Endodermal cell (in vitro differentiated cells): ENCODE measurements around the gene TRPM6. TPM values are rescaled to one million over a fixed set of nuclear protein-coding genes. Genes with fewer than 3 reads are reported as not detected.

Source experiments
- DNase-seq: peaks from one replicate; pipeline ENCODE4 v3.0.0-alpha.2; 2017
- H3K27ac ChIP-seq: 2 replicates; pipeline ENCODE4 v1.5.1; 2013; ENCODE audit warnings: mild to moderate bottlenecking, low read depth, low read length, moderate library complexity
- H3K27me3 ChIP-seq: 2 replicates; pipeline ENCODE4 v1.6.1; 2013; ENCODE audit warnings: mild to moderate bottlenecking, low read length, moderate library complexity; ENCODE audit not compliant: insufficient read depth, control insufficient read depth, poor library complexity, severe bottlenecking
- H3K36me3 ChIP-seq: 2 replicates; pipeline ENCODE4 v1.7.0; 2013; ENCODE audit warnings: mild to moderate bottlenecking, low read length, moderate library complexity; ENCODE audit not compliant: control insufficient read depth, insufficient read depth
- H3K4me1 ChIP-seq: one replicate; pipeline ENCODE4 v1.7.0; 2013; ENCODE audit warnings: low read length; ENCODE audit not compliant: control insufficient read depth, insufficient read depth
- H3K4me3 ChIP-seq: 2 replicates; pipeline ENCODE4 v1.5.1; 2013; ENCODE audit warnings: mild to moderate bottlenecking, low read length, moderate library complexity
- H3K9ac ChIP-seq: 2 replicates; pipeline ENCODE4 v1.6.1; 2013; ENCODE audit warnings: mild to moderate bottlenecking, low read length, moderate library complexity; ENCODE audit not compliant: poor library complexity, severe bottlenecking; ENCODE audit errors: extremely low read depth
- H3K9me3 ChIP-seq: 2 replicates; pipeline ENCODE4 v1.6.1; 2013; ENCODE audit warnings: mild to moderate bottlenecking, low read length, moderate library complexity; ENCODE audit not compliant: control insufficient read depth
- H3K27ac Mint-ChIP-seq: 2 replicates; pipeline ENCODE4 v1.8.0; 2020; ENCODE audit warnings: mixed read lengths
- H3K27me3 Mint-ChIP-seq: 2 replicates; pipeline ENCODE4 v1.8.0; 2021; ENCODE audit warnings: mild to moderate bottlenecking, mixed read lengths; ENCODE audit not compliant: insufficient read depth
- H3K36me3 Mint-ChIP-seq: 2 replicates; pipeline ENCODE4 v1.8.0; 2020; ENCODE audit warnings: low read depth, mixed read lengths
- H3K4me1 Mint-ChIP-seq: 2 replicates; pipeline ENCODE4 v1.8.0; 2020; ENCODE audit warnings: mixed read lengths
- H3K4me3 Mint-ChIP-seq: 2 replicates; pipeline ENCODE4 v1.8.0; 2020; ENCODE audit warnings: mild to moderate bottlenecking, moderate library complexity, mixed read lengths
- H3K9me3 Mint-ChIP-seq: 2 replicates; pipeline ENCODE4 v1.8.0; 2020; ENCODE audit warnings: mild to moderate bottlenecking, mixed read lengths
- WGBS, 2 experiments: methylation state at CpG; one replicate each; pipeline versions ENCODE4 v1.1.5 to v1.1.7; 2013; ENCODE audit warnings: missing lambda C conversion rate in 2 of 2, mixed read lengths in 1 of 2; ENCODE audit not compliant: insufficient coverage in 1 of 2, insufficient read length in 1 of 2; 5-methylcytosine and 5-hydroxymethylcytosine counted together
- total RNA-seq, 2 donors: library from RNA; stranded (reverse); fragmentation: NEBNext Ultra II Directional in 1 of 2; extraction: Animal tissue kit (Norgen Biotek cat#: 25700) in 1 of 2; gene quantifications; 2 replicates in 1 of 2; 3 replicates in 1 of 2; pipeline ENCODE4 v1.2.1, GENCODE V29; 2021
- TF ChIP-seq, protein P1 (sequence below): fragments of 200-600 bp; sonication (generic); conservative IDR thresholded peaks from 2 replicates; pipeline ENCODE4 v1.5.0; 2021; ENCODE audit warnings: antibody characterized with exemption, mild to moderate bottlenecking

Gene TRPM6
- total RNA-seq, 2 donors from 2014 or later, result 1.2 to 1.7 TPM

DNA sequence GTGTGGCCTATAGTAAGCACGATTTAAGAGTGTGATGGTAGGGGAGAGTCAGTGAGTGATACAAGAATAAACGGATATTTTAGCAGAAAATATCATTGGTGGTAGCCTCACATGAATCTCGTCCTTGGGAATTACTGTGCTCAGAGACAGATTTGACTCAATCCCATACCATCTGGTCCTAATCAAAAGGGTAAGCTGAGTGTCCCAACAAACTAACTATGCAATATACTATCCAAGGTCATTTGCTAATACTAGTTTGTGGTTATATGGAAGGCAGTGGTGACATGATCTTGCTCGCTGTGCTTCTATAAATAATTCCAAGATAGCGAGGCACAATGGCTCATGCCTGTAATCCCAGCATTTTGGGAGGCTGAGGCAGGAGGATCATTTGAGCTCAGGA, 103.2 kb downstream of the TRPM6 start:
- H3K9ac ChIP-seq, result no peak overlapping the region
- no peak overlapping the region for H3K27ac ChIP-seq
- H3K4me1 ChIP-seq, result no peaks in the 10 kb centered on the region
- no peaks in the 10 kb centered on the region for H3K36me3 ChIP-seq
- H3K27me3 Mint-ChIP-seq, result peaks cover 2% of the 10 kb centered on the region
- DNase-seq, result no peak
- H3K36me3 Mint-ChIP-seq, result no peaks in the 10 kb centered on the region
- H3K27me3 ChIP-seq, result peaks cover 11% of the 10 kb centered on the region
- H3K4me3 ChIP-seq, result no peak overlapping the region
- H3K9me3 ChIP-seq, result no peaks in the 10 kb centered on the region
- H3K27ac Mint-ChIP-seq, result no peak overlapping the region
- no peaks in the 10 kb centered on the region for H3K9me3 Mint-ChIP-seq
- 93 to 96% methylated on average over 5 of the region's 5 CpGs for WGBS, 2 experiments
- no peak overlapping the region for H3K4me3 Mint-ChIP-seq
- TF ChIP-seq, protein P1, sequence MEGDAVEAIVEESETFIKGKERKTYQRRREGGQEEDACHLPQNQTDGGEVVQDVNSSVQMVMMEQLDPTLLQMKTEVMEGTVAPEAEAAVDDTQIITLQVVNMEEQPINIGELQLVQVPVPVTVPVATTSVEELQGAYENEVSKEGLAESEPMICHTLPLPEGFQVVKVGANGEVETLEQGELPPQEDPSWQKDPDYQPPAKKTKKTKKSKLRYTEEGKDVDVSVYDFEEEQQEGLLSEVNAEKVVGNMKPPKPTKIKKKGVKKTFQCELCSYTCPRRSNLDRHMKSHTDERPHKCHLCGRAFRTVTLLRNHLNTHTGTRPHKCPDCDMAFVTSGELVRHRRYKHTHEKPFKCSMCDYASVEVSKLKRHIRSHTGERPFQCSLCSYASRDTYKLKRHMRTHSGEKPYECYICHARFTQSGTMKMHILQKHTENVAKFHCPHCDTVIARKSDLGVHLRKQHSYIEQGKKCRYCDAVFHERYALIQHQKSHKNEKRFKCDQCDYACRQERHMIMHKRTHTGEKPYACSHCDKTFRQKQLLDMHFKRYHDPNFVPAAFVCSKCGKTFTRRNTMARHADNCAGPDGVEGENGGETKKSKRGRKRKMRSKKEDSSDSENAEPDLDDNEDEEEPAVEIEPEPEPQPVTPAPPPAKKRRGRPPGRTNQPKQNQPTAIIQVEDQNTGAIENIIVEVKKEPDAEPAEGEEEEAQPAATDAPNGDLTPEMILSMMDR, result no peak
- H3K4me1 Mint-ChIP-seq, result no peaks in the 10 kb centered on the region

GRCh38 chr9:74783408-74783807, 104.3 kb downstream of the TRPM6 start:
- Histone ChIP-seq H3K4me3 (no peak overlapping the region), H3K9me3 (no peaks in the 10 kb centered on the region), H3K27ac (no peak overlapping the region), H3K9ac (no peak overlapping the region), H3K27me3 (peaks cover 11% of the 10 kb centered on the region), H3K36me3 (no peaks in the 10 kb centered on the region), H3K4me1 (no peaks in the 10 kb centered on the region)
- DNase-seq, result no peak
- Mint-ChIP-seq H3K27ac (no peak overlapping the region), H3K4me1 (no peaks in the 10 kb centered on the region), H3K27me3 (peaks cover 2% of the 10 kb centered on the region), H3K36me3 (no peaks in the 10 kb centered on the region), H3K4me3 (no peak overlapping the region), H3K9me3 (no peaks in the 10 kb centered on the region)
- TF ChIP-seq, protein P1, result no peak
- 92 to 100% methylated on average over 1 to 2 of the region's 2 CpGs for WGBS, 2 experiments

- H3K9me3 Mint-ChIP-seq, result no peaks in the 10 kb centered on the region
- H3K36me3 ChIP-seq, result no peaks in the 10 kb centered on the region
- peaks cover 6% of the 10 kb centered on the region for H3K4me1 Mint-ChIP-seq
- H3K27ac Mint-ChIP-seq, result no peak overlapping the region
- no peak overlapping the region for H3K4me3 ChIP-seq
- 59 to 79% methylated on average over 3 to 8 of the region's 8 CpGs for WGBS, 2 experiments
- DNase-seq, result peak; percentile 86
- no peak overlapping the region for H3K4me3 Mint-ChIP-seq
- no peaks in the 10 kb centered on the region for H3K4me1 ChIP-seq
- H3K9ac ChIP-seq, result no peak overlapping the region
- no peak overlapping the region for H3K27ac ChIP-seq
- peaks cover 2% of the 10 kb centered on the region for H3K27me3 Mint-ChIP-seq
- TF ChIP-seq, protein P1, result peak; percentile 88
- no peaks in the 10 kb centered on the region for H3K36me3 Mint-ChIP-seq
- H3K27me3 ChIP-seq, result peaks cover under 1% of the 10 kb centered on the region
- H3K9me3 ChIP-seq, result no peaks in the 10 kb centered on the region
Measured at GRCh38 chr9:74777136-74777879, 110.4 kb downstream of the TRPM6 start.
